HG02852 (cell line): ENCODE results near the gene DR1.
"Not testable (repeated sequence)": the region's sequence is repeated elsewhere in the genome, so short reads cannot be mapped to it uniquely, and the experiment has no call there.

Experiments used
- ATAC-seq: cut with Tn5 transposase; IDR thresholded peaks from one replicate; pipeline ENCODE4 v1.9.1; 2021; ENCODE audit warnings: mild to moderate bottlenecking, moderate library complexity; ENCODE audit not compliant: unreplicated experiment

DR1 gene

GRCh38 chr1:93339171-93339697, 6.5 kb upstream of the DR1 start:
- ATAC-seq: no peak

- ATAC-seq: no peak
Measured at GRCh38 chr1:93340090-93340489, 5.6 kb upstream of the DR1 start.

- ATAC-seq: no peak
Measured at GRCh38 chr1:93344484-93344883, 1.2 kb upstream of the DR1 start.

GRCh38 chr1:93344886-93345632, 648 bp upstream of the DR1 start:
- peak; percentile 1 for ATAC-seq

GRCh38 chr1:93346421-93346993, 800 bp downstream of the DR1 start:
- peak; percentile 32 for ATAC-seq

- no peak for ATAC-seq
Measured at GRCh38 chr1:93347334-93347899, 1.7 kb downstream of the DR1 start.

- no peak for ATAC-seq
Measured at GRCh38 chr1:93348104-93348728, 2.5 kb downstream of the DR1 start.

GRCh38 chr1:93349231-93350135, 3.8 kb downstream of the DR1 start:
- ATAC-seq: no peak

- no peak for ATAC-seq
Measured at GRCh38 chr1:93350322-93350721, 4.6 kb downstream of the DR1 start.

GRCh38 chr1:93350875-93351274, 5.2 kb downstream of the DR1 start:
- no peak for ATAC-seq

GRCh38 chr1:93351346-93351745, 5.6 kb downstream of the DR1 start:
- ATAC-seq: not testable (repeated sequence)

- no peak for ATAC-seq
Measured at GRCh38 chr1:93352376-93352775, 6.7 kb downstream of the DR1 start.

- no peak for ATAC-seq
Measured at GRCh38 chr1:93353286-93353685, 7.6 kb downstream of the DR1 start.

GRCh38 chr1:93354749-93355148, 9.0 kb downstream of the DR1 start:
- no peak for ATAC-seq

GRCh38 chr1:93357242-93357641, 11.5 kb downstream of the DR1 start:
- ATAC-seq: no peak

- no peak for ATAC-seq
Measured at GRCh38 chr1:93358293-93358692, 12.6 kb downstream of the DR1 start.

GRCh38 chr1:93360111-93360510, 14.4 kb downstream of the DR1 start:
- no peak for ATAC-seq

GRCh38 chr1:93362237-93362636, 16.5 kb downstream of the DR1 start:
- ATAC-seq: no peak

- no peak for ATAC-seq
Measured at GRCh38 chr1:93365813-93366212, 20.1 kb downstream of the DR1 start.

GRCh38 chr1:93369734-93370133, 24.0 kb downstream of the DR1 start:
- ATAC-seq: no peak
